RWPE1 (cell line): ENCODE measurements around the gene CDH13.

Experiments
- CTCF ChIA-PET: fragments of 350-600 bp; sonication (Branson Sonifier 250); formaldehyde crosslinking; extraction: SDS; loops from one replicate; lab custom pipeline; 2021; lab: Yijun Ruan, JAX
- POLR2A ChIA-PET: fragments of 400-600 bp; formaldehyde crosslinking; extraction: SDS; loops from one replicate; lab custom pipeline; 2020; ENCODE audit warnings: antibody characterized with exemption; ENCODE audit not compliant: low non-redundant PET; lab: Yijun Ruan, JAX
- DNase-seq: peaks from one replicate; pipeline ENCODE4 v3.0.0; 2012; ENCODE audit warnings: low spot score
- H3K27ac ChIP-seq: fragments of 450-650 bp; 2 replicates; pipeline ENCODE4 v1.5.1; 2017
- CTCF ChIP-seq: fragments of 450-650 bp; conservative IDR thresholded peaks from 2 replicates; pipeline ENCODE4 v1.5.1; 2017; ENCODE audit warnings: low read depth, mild to moderate bottlenecking

Gene CDH13

DNA sequence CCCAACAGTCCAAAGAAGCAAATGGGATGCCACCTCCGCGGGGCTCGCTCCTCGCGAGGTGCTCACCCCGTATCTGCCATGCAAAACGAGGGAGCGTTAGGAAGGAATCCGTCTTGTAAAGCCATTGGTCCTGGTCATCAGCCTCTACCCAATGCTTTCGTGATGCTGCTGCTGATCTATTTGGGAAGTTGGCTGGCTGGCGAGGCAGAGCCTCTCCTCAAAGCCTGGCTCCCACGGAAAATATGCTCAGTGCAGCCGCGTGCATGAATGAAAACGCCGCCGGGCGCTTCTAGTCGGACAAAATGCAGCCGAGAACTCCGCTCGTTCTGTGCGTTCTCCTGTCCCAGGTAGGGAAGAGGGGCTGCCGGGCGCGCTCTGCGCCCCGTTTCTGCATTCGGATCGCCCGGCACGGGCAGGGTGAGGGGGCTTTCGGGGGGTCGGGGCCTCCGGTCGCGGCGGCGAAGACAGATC is at the start of gene CDH13:
Gene CDH13, plus strand, starts transcription at position 179 of the 471 bp plus-strand sequence.
- peak; percentile 36 for DNase-seq
- POLR2A ChIA-PET: no interaction called here
- TF ChIP-seq CTCF: no peak
- H3K27ac ChIP-seq: peak within 1 kb of the TSS; percentile 99
- CTCF ChIA-PET: interaction anchor here (0.6 kb wide), 1 partner anchor 723 kb away, joined by 3 read pairs; no protein-coding TSS in a partner anchor

- peak; percentile 41 for DNase-seq
- ChIA-PET CTCF (interaction anchor here (0.5 to 0.6 kb wide), 3 partner anchors 169 to 1175 kb away, joined by 3 to 4 read pairs (median 3); no protein-coding TSS in a partner anchor), POLR2A (interaction anchor here (0.5 kb wide), 1 partner anchor 320 kb away, joined by 12 read pairs; no protein-coding TSS in a partner anchor)
- TF ChIP-seq CTCF: no peak
- H3K27ac ChIP-seq: no peak overlapping the region
These were observed 46.4 kb upstream of the CDH13 start for GRCh38 chr16:82580298-82580890.

DNA sequence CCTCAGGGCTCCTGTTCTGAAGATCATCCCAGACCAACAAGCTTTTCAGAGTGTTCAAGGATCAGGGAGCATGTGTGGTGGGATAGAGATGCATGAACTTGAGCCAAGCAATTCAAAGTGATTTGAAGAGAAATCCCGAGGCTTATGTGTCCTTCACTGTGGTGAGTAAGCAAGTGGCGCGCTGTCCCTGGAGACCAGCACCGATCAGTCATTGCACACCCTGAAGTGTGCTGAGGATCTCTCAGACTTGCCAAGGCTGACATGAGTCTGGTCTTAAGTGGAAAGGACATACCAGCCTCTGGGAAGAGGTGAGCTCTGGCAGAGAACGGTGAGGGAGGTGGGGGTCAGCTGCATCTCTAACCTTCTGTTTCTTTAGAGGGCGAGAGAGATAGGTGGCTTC is 43.8 kb upstream of the CDH13 start:
- DNase-seq: no peak
- H3K27ac ChIP-seq: no peak overlapping the region
- POLR2A ChIA-PET: no interaction called here
- CTCF ChIA-PET: interaction anchor here (0.6 to 1.0 kb wide), 2 partner anchors 47 to 320 kb away, joined by 3 read pairs; no protein-coding TSS in a partner anchor
- TF ChIP-seq CTCF: no peak

DNA sequence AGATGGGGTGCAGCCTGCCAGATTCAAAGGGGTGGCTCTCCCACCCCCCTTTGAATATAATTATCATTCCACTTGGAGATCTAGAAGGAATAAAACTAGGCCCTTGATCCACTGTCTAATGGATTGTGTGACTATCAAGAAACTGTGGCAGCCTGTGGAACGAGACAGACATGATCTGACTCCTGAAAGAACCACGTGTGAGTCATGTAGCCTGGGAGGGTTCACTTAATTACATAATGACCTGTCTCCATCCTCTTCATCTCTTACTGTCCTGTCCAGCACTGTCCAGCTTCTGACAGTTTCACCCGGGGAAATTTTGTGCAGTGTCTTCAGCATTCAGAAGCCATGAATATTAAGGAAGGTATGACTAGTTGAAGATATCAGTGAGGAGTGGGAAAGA is 43.3 kb upstream of the CDH13 start:
- no peak overlapping the region for H3K27ac ChIP-seq
- no peak for TF ChIP-seq CTCF
- DNase-seq: no peak
- CTCF ChIA-PET: no interaction called here
- POLR2A ChIA-PET: no interaction called here

GRCh38 chr16:82584553-82585152 is 42.1 kb upstream of the CDH13 start:
- H3K27ac ChIP-seq: no peak overlapping the region
- CTCF ChIA-PET: no interaction called here
- POLR2A ChIA-PET: no interaction called here
- DNase-seq: no peak
- TF ChIP-seq CTCF: no peak

- POLR2A ChIA-PET: no interaction called here
- CTCF ChIA-PET: interaction anchor here (0.7 kb wide), 1 partner anchor 325 kb away, joined by 4 read pairs; no protein-coding TSS in a partner anchor
- TF ChIP-seq CTCF: no peak
- H3K27ac ChIP-seq: no peak overlapping the region
- DNase-seq: no peak
These were observed 41.1 kb upstream of the CDH13 start for GRCh38 chr16:82585675-82586074.
